H1 (cell line): ENCODE results near the gene RSAD1. TPM values are rescaled to one million over a fixed set of nuclear protein-coding genes. Genes with fewer than 3 reads are reported as not detected.

Experiments used
- CTCF ChIA-PET: fragments of 300-600 bp; sonication (Branson Sonifier 250); formaldehyde crosslinking; loops from one replicate; lab custom pipeline; 2021; ENCODE audit not compliant: partially characterized antibody; lab: Charles Lee
- POLR2A ChIA-PET: fragments of 300-600 bp; sonication (Branson Sonifier 250); formaldehyde crosslinking; loops from one replicate; lab custom pipeline; 2021; ENCODE audit warnings: inconsistent platforms; ENCODE audit not compliant: partially characterized antibody; lab: Charles Lee
- DNase-seq, 2 experiments: peaks; one replicate each; pipeline versions ENCODE4 v3.0.0 to v3.0.0-alpha.2; 2010 to 2022; ENCODE audit warnings: low spot score in 2 of 2, low read depth in 1 of 2, mixed read lengths in 1 of 2
- FAIRE-seq: peaks from 2 replicates; lab custom pipeline; 2011; peaks lifted over from hg19 to GRCh38; lab: Jason Lieb, UNC
- H2AFZ ChIP-seq: 2 replicates; pipeline ENCODE4 v1.8.1; 2012; ENCODE audit warnings: low read length, inconsistent platforms
- H2AK5ac ChIP-seq: 2 replicates; pipeline ENCODE4 v1.6.1; 2013; ENCODE audit warnings: low read depth, low read length
- H2BK120ac ChIP-seq: replicated peaks from 2 replicates; pipeline ENCODE3; 2013; ENCODE audit warnings: low read depth, low read length, inconsistent platforms
- H2BK12ac ChIP-seq: 2 replicates; pipeline ENCODE4 v1.6.1; 2013; ENCODE audit warnings: low read depth, low read length
- H2BK15ac ChIP-seq: 2 replicates; pipeline ENCODE4 v1.6.1; 2013; ENCODE audit warnings: low read length
- H2BK20ac ChIP-seq: 2 replicates; pipeline ENCODE4 v1.6.1; 2013; ENCODE audit warnings: low read length
- H2BK5ac ChIP-seq: 2 replicates; pipeline ENCODE4 v1.6.1; 2013; ENCODE audit warnings: low read depth, low read length
- H3K14ac ChIP-seq: 2 replicates; pipeline ENCODE4 v1.6.1; 2013; ENCODE audit warnings: inconsistent platforms; ENCODE audit not compliant: insufficient read length
- H3K18ac ChIP-seq: 2 replicates; pipeline ENCODE4 v1.6.1; 2013; ENCODE audit warnings: low read length; ENCODE audit errors: extremely low read depth
- H3K23ac ChIP-seq: 2 replicates; pipeline ENCODE4 v1.6.1; 2013; ENCODE audit warnings: inconsistent platforms; ENCODE audit not compliant: insufficient read length
- H3K23me2 ChIP-seq: 2 replicates; pipeline ENCODE4 v1.6.1; 2013; ENCODE audit warnings: low read depth, low read length
- H3K27ac ChIP-seq: 2 replicates; pipeline ENCODE4 v1.6.1; 2011; ENCODE audit warnings: low read depth, low read length, inconsistent platforms
- H3K27me3 ChIP-seq, 4 experiments: replicated peaks in 1 of 4; 1 replicate in 1 of 4; 2 replicates in 3 of 4; pipeline versions ENCODE4 v1.6.1 to v1.8.1; 2011 to 2013; ENCODE audit warnings: low read length in 3 of 4, mild to moderate bottlenecking in 3 of 4, inconsistent platforms in 2 of 4, mixed read lengths in 2 of 4, moderate library complexity in 1 of 4; ENCODE audit not compliant: control insufficient read depth in 3 of 4, insufficient read depth in 3 of 4; ENCODE audit errors: extremely low read depth in 1 of 4
- H3K36me3 ChIP-seq, 4 experiments: 2 replicates each; pipeline versions ENCODE4 v1.6.1 to v1.8.1; 2011 to 2013; ENCODE audit warnings: mild to moderate bottlenecking in 4 of 4, low read length in 3 of 4, moderate library complexity in 2 of 4, control low read depth in 1 of 4, inconsistent platforms in 1 of 4; ENCODE audit not compliant: insufficient read depth in 4 of 4, control insufficient read depth in 2 of 4
- H3K4ac ChIP-seq: replicated peaks from 2 replicates; pipeline ENCODE3; 2013; ENCODE audit warnings: low read length, low read depth, mixed read lengths, inconsistent platforms; ENCODE audit not compliant: insufficient read length
- H3K4me1 ChIP-seq, 4 experiments: replicated peaks in 1 of 4; 1 replicate in 1 of 4; 2 replicates in 3 of 4; pipeline versions ENCODE4 v1.6.1 to v1.8.1; 2011 to 2013; ENCODE audit warnings: low read length in 3 of 4, inconsistent platforms in 2 of 4, mixed read lengths in 1 of 4; ENCODE audit not compliant: insufficient read depth in 4 of 4, control insufficient read depth in 3 of 4
- H3K4me2 ChIP-seq, 2 experiments: 2 replicates each; pipeline versions ENCODE4 v1.6.1 to v1.8.1; 2011 to 2013; ENCODE audit warnings: low read depth in 2 of 2, low read length in 2 of 2, control low read depth in 1 of 2, inconsistent platforms in 1 of 2, mild to moderate bottlenecking in 1 of 2; ENCODE audit not compliant: insufficient read depth in 1 of 2
- H3K4me3 ChIP-seq, 4 experiments: fragments of 200-600, 300-600 bp in 1 of 4; sonication (generic), shearing (Covaris generic), sonication (Bioruptor Twin) in 1 of 4; 2 replicates each; pipeline versions ENCODE4 v1.5.1 to v1.8.1; 2011 to 2016; ENCODE audit warnings: low read length in 4 of 4, low read depth in 3 of 4, control low read depth in 2 of 4, inconsistent platforms in 2 of 4, mild to moderate bottlenecking in 2 of 4, mixed read lengths in 1 of 4, moderate library complexity in 1 of 4; ENCODE audit not compliant: insufficient read depth in 2 of 4; ENCODE audit errors: extremely low read depth in 1 of 4
- H3K56ac ChIP-seq: replicated peaks from 2 replicates; pipeline ENCODE3; 2013; ENCODE audit warnings: low read depth, mild to moderate bottlenecking, mixed read lengths, low read length, inconsistent platforms; ENCODE audit not compliant: insufficient read length
- H3K79me1 ChIP-seq: 2 replicates; pipeline ENCODE4 v1.6.1; 2013; ENCODE audit warnings: low read depth, low read length, control low read depth
- H3K79me2 ChIP-seq, 2 experiments: 2 replicates each; pipeline versions ENCODE4 v1.6.1 to v1.8.1; 2012 to 2013; ENCODE audit warnings: low read length in 2 of 2, mild to moderate bottlenecking in 2 of 2, inconsistent platforms in 1 of 2; ENCODE audit not compliant: insufficient read depth in 2 of 2, control insufficient read depth in 1 of 2
- H3K9ac ChIP-seq, 4 experiments: replicated peaks in 1 of 4; 1 replicate in 1 of 4; 2 replicates in 3 of 4; pipeline versions ENCODE4 v1.6.1 to v1.8.1; 2011 to 2013; ENCODE audit warnings: low read depth in 3 of 4, low read length in 3 of 4, control low read depth in 2 of 4, mild to moderate bottlenecking in 2 of 4, moderate library complexity in 2 of 4, inconsistent platforms in 1 of 4; ENCODE audit errors: extremely low read depth in 1 of 4
- H3K9me3 ChIP-seq, 2 experiments: 2 replicates each; pipeline versions ENCODE4 v1.6.1 to v1.8.1; 2012 to 2013; ENCODE audit warnings: mild to moderate bottlenecking in 2 of 2, moderate library complexity in 2 of 2, control low read depth in 1 of 2, inconsistent platforms in 1 of 2, low read depth in 1 of 2, low read length in 1 of 2, mixed read lengths in 1 of 2; ENCODE audit not compliant: insufficient read depth in 2 of 2
- H4K20me1 ChIP-seq, 2 experiments: replicated peaks in 1 of 2; 2 replicates each; pipeline versions ENCODE3 to v1.8.1; 2011 to 2013; ENCODE audit warnings: inconsistent platforms in 2 of 2, low read length in 2 of 2, mild to moderate bottlenecking in 1 of 2; ENCODE audit not compliant: insufficient read depth in 2 of 2, control insufficient read depth in 1 of 2
- H4K5ac ChIP-seq: 2 replicates; pipeline ENCODE4 v1.6.1; 2013; ENCODE audit warnings: low read length, low read depth, mixed read lengths, inconsistent platforms; ENCODE audit not compliant: insufficient read length
- H4K8ac ChIP-seq: 2 replicates; pipeline ENCODE4 v1.8.0; 2013; ENCODE audit warnings: mild to moderate bottlenecking, moderate library complexity, low read length, inconsistent platforms; ENCODE audit not compliant: insufficient read depth; ENCODE audit errors: extremely low read depth
- H4K91ac ChIP-seq: replicated peaks from 2 replicates; pipeline ENCODE3; 2013; ENCODE audit warnings: low read length, mixed read lengths, inconsistent platforms; ENCODE audit not compliant: insufficient read length
- HDAC6 ChIP-seq: IDR thresholded peaks from one replicate; pipeline ENCODE4 v1.7.1; 2012; ENCODE audit warnings: low read depth, mild to moderate bottlenecking, inconsistent platforms, low read length, moderate library complexity
- NANOG ChIP-seq: IDR thresholded peaks from 2 replicates; pipeline ENCODE4 v1.6.1; 2011; ENCODE audit warnings: low read length, low read depth, mild to moderate bottlenecking, inconsistent platforms; ENCODE audit not compliant: insufficient read depth, poor library complexity, severe bottlenecking
- WGBS, 2 experiments: shearing (Covaris generic) in 1 of 2; methylation state at CpG; one replicate each; pipeline versions ENCODE4 v1.1.6 to v1.1.7; 2013 to 2015; ENCODE audit warnings: low lambda C conversion rate in 2 of 2, mixed read lengths in 2 of 2, inconsistent platforms in 1 of 2, low coverage in 1 of 2, missing lambda C conversion rate in 1 of 2; ENCODE audit not compliant: insufficient replicate concordance in 2 of 2, insufficient coverage in 1 of 2, insufficient read length in 1 of 2; ENCODE audit errors: extremely low coverage in 1 of 2, missing lambda C conversion rate in 1 of 2; 5-methylcytosine and 5-hydroxymethylcytosine counted together
- polyA plus RNA-seq, 7 experiments: library from polyadenylated mRNA; depleted of rRNA in 3 of 7; stranded (reverse) in 5 of 7; unstranded in 2 of 7; fragments of >200 nt in 5 of 7; fragments of 200-250 nt in 2 of 7; gene quantifications; 1 replicate in 5 of 7; 2 replicates in 1 of 7; 4 replicates in 1 of 7; pipeline versions ENCODE4 v1.2.1 to v1.2.3, GENCODE V29; 2011 to 2013; ENCODE audit warnings: missing spikeins in 2 of 7, mixed read lengths in 2 of 7
- total RNA-seq: library from RNA; stranded (reverse); fragmentation: NEBNext Ultra II Directional; extraction: Animal tissue kit (Norgen Biotek cat#: 25700); gene quantifications from 2 replicates; pipeline ENCODE4 v1.2.1, GENCODE V29; 2021
- TF ChIP-seq, protein P1 (sequence below): IDR thresholded peaks from 2 replicates; pipeline ENCODE4 v1.6.1; 2012; ENCODE audit warnings: low read length, inconsistent platforms

RSAD1 gene
- total and polyA plus RNA-seq, 2 of the 8 experiments (the other 6 are each of a cell fraction or from before 2014, with no cell fraction given): 17.9 to 33.5 TPM

DNA sequence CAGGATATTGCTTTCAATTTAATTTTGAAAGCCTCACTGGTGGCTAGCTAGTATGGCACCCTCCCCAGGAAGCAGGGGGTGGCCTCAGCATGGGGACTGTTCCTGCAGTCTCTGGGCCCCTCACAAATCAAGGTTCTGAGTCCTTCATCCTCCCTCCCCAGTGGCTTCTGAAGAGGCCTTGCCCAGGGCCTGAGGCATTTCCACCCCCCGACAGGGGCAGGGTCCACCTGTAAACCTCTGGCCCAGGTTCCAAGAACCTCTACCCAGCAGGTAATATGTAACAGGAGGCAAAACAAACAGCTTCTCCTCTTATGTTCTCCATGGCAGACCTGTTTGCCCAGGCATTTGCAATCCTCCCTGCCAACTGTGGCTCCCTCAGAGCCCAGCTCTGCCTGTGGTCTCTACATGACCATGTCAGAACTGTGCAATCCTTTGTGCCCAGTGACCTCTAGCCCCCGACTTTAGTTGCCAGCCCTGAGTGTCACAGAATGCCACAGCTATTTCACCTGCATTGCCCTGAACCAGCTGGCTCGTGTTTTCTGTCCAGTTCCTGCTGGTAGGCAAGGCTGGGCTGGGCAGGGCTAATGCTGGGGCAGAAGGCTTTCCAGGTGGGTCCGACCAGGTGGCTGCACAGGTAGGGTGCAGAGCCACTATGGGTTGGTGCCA lies 38.4 kb upstream of the RSAD1 start:
- CTCF ChIA-PET: interaction anchor here (0.9 to 2.7 kb wide), 5 partner anchors 10 to 79 kb away, joined by 3 to 7 read pairs (median 5); partner anchors contain the start of gene RSAD1
- FAIRE-seq: no peak
- H3K23ac ChIP-seq: no peak overlapping the region
- no peak overlapping the region for H3K4me3 ChIP-seq
- H2BK15ac ChIP-seq: no peak overlapping the region
- POLR2A ChIA-PET: interaction anchor here (0.6 to 1.4 kb wide), 2 partner anchors 9 to 67 kb away, joined by 3 read pairs; partner anchors contain the start of gene EME1
- H2BK12ac ChIP-seq: no peak overlapping the region
- H4K8ac ChIP-seq: no peak overlapping the region
- H3K14ac ChIP-seq: no peak overlapping the region
- no peaks in the 10 kb centered on the region; a peak in 1 of 7 replicates for H3K27me3 ChIP-seq
- no peak overlapping the region for H4K5ac ChIP-seq
- no peaks in the 10 kb centered on the region for H3K9me3 ChIP-seq
- H2BK120ac ChIP-seq: no peak overlapping the region
- TF ChIP-seq NANOG (no peak), HDAC6 (no peak)
- TF ChIP-seq, protein P1, sequence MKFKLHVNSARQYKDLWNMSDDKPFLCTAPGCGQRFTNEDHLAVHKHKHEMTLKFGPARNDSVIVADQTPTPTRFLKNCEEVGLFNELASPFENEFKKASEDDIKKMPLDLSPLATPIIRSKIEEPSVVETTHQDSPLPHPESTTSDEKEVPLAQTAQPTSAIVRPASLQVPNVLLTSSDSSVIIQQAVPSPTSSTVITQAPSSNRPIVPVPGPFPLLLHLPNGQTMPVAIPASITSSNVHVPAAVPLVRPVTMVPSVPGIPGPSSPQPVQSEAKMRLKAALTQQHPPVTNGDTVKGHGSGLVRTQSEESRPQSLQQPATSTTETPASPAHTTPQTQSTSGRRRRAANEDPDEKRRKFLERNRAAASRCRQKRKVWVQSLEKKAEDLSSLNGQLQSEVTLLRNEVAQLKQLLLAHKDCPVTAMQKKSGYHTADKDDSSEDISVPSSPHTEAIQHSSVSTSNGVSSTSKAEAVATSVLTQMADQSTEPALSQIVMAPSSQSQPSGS: no peak
- TF ChIP-seq, all 59 proteins: peak for 0
- no peak overlapping the region for H3K18ac ChIP-seq
- H2BK5ac ChIP-seq: no peak overlapping the region
- no peak for DNase-seq
- WGBS, 2 experiments: 89% methylated on average over 4 of the region's 4 CpGs; no CpG with 5 or more reads in 1 of the 2 experiments
- H3K4me1 ChIP-seq: peaks cover 0 to 6% (median 0%) of the 10 kb centered on the region in 4 experiments; a peak in 2 of 7 replicates
- no peaks in the 10 kb centered on the region; the same call in 1 of the 2 replicates for H3K23me2 ChIP-seq
- no peak overlapping the region; the same call in none of the 2 replicates for H3K27ac ChIP-seq
- H4K20me1 ChIP-seq: no peaks in the 10 kb centered on the region
- H2AK5ac ChIP-seq: 0 out of 2 replicates have a peak overlapping the region, but pooled peaks have one; percentile 53
- H3K4ac ChIP-seq: no peak overlapping the region
- H2BK20ac ChIP-seq: no peak overlapping the region
- no peaks in the 10 kb centered on the region for H3K36me3 ChIP-seq
- H4K91ac ChIP-seq: peak overlapping the region; percentile 15
- no peak overlapping the region; a peak in 1 of 4 replicates for H3K4me2 ChIP-seq
- H3K79me1 ChIP-seq: no peaks in the 10 kb centered on the region; the same call in 1 of the 2 replicates
- no peaks in the 10 kb centered on the region for H3K79me2 ChIP-seq
- H3K9ac ChIP-seq: no peak overlapping the region
- H2AFZ ChIP-seq: no peak overlapping the region
- no peak overlapping the region for H3K56ac ChIP-seq
